Stimulated activated CD8-positive, alpha-beta memory T cell treated with anti-CD3 and anti-CD28 coated beads, Interleukin-7, amount 100 ng/mL, for 48 hours (primary cell): ENCODE measurements around the gene UBE2E2.
"Not testable (repeated sequence)": the region's sequence is repeated elsewhere in the genome, so short reads cannot be mapped to it uniquely, and the experiment has no call there.

Source experiments
- DNase-seq, 2 donors: peaks; one replicate each; pipeline ENCODE4 v3.0.0-alpha.2; 2020; ENCODE audit warnings: low read depth in 1 of 2; ENCODE audit errors: extremely low read depth in 1 of 2

UBE2E2 gene

DNA sequence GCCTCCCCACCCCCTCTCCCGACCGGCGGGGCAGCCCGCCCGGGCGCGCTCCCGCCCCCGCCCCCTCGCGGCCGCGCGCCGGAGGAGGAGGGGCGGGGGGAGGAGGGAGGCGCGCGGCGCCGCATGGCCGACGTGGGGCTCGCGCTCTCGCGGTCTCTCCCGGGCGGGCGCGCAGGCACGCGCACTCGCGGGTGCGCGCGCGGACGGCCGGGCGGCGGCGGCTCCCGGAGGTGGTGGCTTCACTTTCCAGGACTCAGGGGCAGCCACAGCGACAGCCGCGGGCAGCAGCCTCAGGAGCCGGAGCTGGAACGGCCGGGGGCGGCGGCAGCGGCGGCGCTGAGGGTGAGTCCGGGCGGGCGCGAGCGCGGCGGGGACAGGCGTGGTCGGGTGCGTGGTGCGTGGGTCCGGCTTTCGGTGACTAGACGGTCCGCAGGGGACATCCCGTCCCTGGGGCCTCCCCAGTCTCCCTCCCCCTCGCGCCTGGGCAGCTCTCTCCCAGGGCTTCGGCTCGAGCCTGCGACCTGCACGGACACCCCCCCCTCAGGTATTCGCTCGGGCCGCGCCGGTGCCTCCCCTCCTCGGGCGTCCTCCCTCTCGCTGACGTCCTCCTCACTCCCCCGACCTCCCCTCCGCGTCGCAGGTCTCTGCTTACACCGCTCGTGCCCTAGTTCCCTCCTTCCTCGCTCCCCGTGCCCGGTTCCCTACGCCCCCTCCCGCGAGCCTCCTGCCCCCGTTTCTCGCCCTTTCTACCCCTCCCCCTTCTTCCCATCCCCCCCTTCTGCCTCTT is at the start of gene UBE2E2:
UBE2E2 (plus strand) TSS at position 407 of the 787 bp plus-strand sequence.
- peak in 1 of 2 donors; percentile 27 for DNase-seq

DNA sequence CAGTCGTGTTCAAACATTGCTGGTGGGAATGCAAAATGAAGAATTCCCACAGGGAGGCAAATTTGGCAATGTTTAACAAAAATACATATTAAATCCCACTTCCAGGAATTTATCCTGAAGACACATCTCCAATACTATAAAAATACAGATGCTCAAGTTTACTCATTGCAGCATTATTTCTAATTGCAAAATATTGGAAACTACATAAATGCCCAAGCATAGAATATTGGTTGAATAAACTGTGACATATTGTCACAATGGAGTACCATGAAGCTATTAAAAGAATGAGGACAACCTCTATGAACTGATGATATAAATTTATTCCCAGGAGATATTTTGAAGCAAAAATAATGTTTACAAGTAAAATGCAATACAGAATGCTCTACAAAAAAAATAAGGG is 49.7 kb upstream of the UBE2E2 start:
- no peak for DNase-seq

- DNase-seq = no peak
These were observed 45.8 kb upstream of the UBE2E2 start for GRCh38 chr3:23157331-23157730.

DNA sequence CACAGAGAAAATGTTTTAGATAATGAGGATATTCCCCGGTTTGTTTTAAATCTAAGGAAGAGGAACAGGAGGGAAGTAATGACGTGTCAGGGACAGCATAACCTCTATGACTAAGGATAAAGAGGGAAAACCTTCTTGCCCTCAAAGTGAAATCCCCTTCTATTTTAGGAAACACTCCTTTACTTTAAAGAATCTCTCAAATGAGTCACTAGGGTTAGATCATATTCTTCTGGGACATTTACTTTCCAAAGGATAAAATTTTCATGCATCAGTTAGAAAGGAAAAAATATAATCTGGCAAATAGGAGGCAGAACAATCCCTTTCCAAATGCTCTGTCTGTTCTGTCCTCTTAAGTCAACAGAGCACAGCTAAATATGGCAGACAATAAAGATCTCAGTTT is 43.2 kb upstream of the UBE2E2 start:
- DNase-seq = no peak

DNA sequence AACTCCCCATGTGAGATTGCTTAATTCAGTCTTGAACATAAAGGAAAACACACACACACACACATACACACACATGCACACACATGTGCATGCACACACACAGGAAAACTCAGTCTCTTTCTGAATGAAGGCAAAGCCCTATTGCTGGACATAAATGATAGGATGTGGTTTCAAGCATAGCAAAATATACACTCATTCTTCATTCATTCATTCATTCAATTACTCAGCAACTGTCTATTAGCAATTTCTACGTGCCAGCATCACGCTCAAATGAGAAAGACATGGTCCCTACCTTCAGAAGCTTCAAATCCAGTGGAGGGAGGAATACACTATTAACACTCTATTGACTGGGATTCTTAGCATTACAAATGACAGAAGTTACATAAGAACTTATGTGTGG is 41.8 kb upstream of the UBE2E2 start:
- DNase-seq = no peak

GRCh38 chr3:23161896-23162570 is 41.1 kb upstream of the UBE2E2 start:
- DNase-seq = no peak

GRCh38 chr3:23162934-23163333 is 40.2 kb upstream of the UBE2E2 start:
- DNase-seq = no peak

- no peak for DNase-seq
These were observed 38.4 kb upstream of the UBE2E2 start for GRCh38 chr3:23164746-23165145.

DNA sequence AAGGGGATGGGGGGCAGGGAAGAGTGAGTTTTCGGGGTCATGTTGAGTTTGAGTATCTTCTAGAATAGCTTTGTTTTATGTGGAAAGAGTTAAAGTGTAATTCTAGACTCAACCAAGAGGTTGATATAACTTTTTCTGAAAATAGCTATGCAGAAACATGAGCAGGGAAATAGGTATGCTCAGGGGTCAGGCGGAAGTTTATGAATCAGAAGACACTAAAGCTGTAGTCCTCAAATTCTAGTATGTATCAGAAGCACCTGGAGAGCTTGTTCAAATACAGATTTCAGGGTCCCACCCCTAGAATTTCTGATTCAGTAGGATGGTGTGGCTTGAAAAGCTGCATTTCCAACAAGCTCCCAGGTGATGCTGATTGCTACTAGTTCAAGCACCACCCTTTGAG is 37.6 kb upstream of the UBE2E2 start:
- DNase-seq = no peak

GRCh38 chr3:23166276-23166675 is 36.9 kb upstream of the UBE2E2 start:
- DNase-seq = no peak

GRCh38 chr3:23166845-23167244 is 36.3 kb upstream of the UBE2E2 start:
- DNase-seq = no peak

DNA sequence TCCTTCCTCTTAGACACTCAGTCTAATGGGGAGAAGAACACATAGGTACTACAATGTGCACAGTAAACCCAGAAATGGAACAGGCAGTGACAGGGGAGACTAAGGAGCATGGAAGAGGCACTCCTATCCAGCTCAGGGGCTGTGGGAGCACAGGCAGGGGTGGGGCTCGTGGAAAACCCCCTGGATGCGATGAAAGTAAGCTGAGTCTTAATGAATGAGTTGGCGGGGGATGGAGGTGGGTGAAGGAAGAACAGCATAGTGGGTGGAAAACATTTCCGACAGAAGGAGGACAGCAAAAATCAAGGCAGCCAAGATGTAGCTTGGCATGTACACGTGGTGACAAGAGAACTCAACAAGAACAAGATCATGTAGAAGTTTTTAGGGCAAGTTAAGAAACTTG is 33.6 kb upstream of the UBE2E2 start:
- no peak for DNase-seq

DNA sequence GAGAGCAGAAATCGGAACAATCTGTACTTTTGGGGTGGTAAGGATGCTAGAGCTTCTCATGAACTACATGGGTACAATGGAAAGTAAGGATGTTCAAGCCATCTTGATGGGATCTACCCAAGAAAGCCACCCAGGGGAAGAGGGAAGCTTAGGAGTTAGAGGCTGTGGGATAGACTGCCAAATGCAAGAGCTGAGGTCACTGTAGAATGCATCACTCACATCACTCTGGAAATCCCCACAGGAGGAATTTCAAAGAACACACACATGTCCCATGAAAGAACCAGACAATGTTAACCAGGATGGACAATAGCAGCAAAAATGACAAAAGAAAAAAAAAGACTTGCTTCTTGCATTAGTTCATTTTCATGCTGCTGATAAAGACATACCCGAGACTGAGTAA is 32.8 kb upstream of the UBE2E2 start:
- DNase-seq = no peak

- DNase-seq = no peak
These were observed 31.1 kb upstream of the UBE2E2 start for GRCh38 chr3:23172059-23172458.

DNA sequence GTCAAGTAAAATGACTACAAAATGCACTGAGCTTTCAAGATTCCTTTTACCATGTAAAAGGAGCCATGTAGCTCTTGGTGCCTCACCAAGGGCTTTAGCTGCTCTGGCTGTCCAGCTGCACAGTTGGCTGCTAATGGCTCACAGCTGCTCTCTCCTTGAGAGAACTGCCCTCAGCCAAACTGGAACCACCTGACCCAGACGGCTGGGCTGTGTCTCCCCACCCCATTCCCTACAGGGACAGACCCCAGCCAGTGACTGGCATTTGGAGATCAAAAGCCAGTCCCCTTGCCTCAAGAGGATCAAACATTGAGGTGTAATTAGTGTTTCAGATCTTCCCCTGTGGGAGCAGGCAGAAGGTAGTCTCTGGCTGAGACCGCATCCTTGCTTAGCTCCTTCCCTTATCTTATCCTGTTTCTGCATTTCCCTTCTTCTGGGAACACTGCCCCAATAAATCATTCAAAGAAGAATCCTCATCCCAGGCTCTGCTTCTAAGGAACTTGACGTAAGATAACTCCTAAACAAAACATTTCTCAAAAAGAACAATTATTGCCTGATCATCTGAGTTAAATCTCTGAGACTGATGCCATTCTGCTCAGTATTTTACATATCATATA is 28.6 kb upstream of the UBE2E2 start:
- no peak for DNase-seq

DNA sequence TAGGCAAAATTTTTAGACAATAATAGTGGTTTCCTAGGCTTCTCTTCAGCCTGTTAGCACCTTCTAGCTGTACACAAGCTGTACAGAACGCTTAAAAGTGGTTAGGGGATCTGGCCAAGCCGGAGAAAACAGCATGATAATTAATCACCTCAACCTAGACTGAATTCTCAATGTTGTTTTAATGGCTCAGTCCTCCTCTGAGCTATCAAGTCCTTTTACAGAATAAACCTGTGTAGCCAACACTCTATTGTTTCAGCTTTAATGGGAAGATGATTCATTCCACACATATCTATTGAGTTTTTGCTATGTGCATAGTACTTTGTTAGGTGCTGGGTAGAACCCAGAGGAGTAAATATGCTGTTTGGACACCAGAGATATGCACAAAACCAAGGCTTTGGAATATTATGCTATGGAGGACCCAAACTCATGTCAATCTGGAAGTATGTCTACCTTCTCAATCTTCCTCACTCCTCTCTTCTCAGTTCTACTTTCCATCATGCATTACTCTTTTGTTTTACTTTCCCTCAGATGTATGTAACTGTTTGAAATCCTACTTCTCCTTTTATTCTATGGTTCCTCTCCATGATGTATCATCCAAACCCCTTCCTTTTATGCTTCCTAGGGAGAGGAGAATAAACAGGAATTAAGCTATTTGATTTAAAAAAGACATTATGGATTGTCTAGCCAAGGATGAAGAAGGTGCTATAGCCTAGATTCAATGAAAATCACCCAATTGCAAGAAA is 27.6 kb upstream of the UBE2E2 start:
- DNase-seq = no peak

DNA sequence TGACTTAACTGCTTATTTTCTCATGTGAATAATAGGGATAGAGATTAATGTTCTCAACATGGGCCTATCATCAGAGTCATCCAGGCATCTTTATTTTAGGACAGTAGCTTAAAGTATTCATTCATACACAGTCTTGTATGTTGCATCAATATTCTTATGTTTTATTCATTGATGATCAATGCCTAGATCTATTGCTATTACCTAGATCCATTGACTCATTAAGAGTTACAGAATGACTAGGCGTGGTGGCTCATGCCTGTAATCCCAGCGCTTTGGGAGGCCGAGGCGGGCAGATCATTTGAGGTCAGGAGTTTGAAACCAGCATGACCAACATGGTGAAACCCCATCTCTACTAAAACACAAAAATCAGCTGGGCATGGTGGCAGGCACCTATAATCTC is 26.3 kb upstream of the UBE2E2 start:
- DNase-seq = not testable (repeated sequence)

- no peak for DNase-seq
These were observed 20.1 kb upstream of the UBE2E2 start for GRCh38 chr3:23182996-23183513.

GRCh38 chr3:23183731-23184130 is 19.4 kb upstream of the UBE2E2 start:
- DNase-seq = no peak

- DNase-seq = no peak
These were observed 17.3 kb upstream of the UBE2E2 start for GRCh38 chr3:23185861-23186260.

DNA sequence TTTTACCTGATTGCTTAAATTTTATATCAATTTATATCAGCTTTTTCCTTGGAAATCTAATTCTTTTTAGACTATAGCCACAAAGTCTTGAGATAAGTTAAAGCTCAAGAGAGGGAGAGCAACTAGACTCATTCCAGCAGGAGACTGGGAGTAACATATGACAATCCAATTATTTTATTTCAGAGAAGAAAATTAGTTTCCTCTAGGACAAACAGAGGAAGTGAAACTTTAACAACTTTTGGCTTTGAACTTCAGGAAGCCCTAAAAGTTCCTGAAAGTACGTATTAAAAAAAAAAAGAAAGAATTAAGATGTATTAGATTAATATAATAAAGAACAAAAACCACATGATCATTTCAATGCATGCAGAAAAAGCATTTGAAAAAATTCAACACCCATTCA is 13.9 kb upstream of the UBE2E2 start:
- no peak for DNase-seq
